ENCODE measurements around the gene PLCH1. TPM values are rescaled to one million over a fixed set of nuclear protein-coding genes. Genes with fewer than 3 reads are reported as not detected.

Gene PLCH1
- total RNA-seq, 1 experiment from 2014 or later: 5.2 TPM

GRCh38 chr3:155462672-155463071 lies 282.2 kb downstream of the PLCH1 start:
- Histone ChIP-seq H3K36me3 (replicated peaks; ENCODE audit: control insufficient read depth, insufficient read depth, low read length) (no peaks in the 10 kb centered on the region), H3K4me3 (ENCODE audit: insufficient read depth, low read depth, low read length) (no peak overlapping the region), H3K27me3 (ENCODE audit: control insufficient read depth, insufficient read depth, low read length) (no peaks in the 10 kb centered on the region)
- DNase-seq: peak; percentile 4

- no peak for DNase-seq
These were observed 287.3 kb downstream of the PLCH1 start for GRCh38 chr3:155457591-155457990.

GRCh38 chr3:155455765-155456164 lies 289.1 kb downstream of the PLCH1 start:
- H3K27me3 ChIP-seq (ENCODE audit: control insufficient read depth, insufficient read depth, low read length): no peaks in the 10 kb centered on the region
- H3K36me3 ChIP-seq (replicated peaks; ENCODE audit: control insufficient read depth, insufficient read depth, low read length): no peaks in the 10 kb centered on the region
- DNase-seq: no peak
- no peak overlapping the region for H3K4me3 ChIP-seq (ENCODE audit: insufficient read depth, low read depth, low read length)

More at GRCh38 chr3:155457591-155457990, 287.3 kb downstream of the PLCH1 start:
- Histone ChIP-seq H3K36me3 (replicated peaks; ENCODE audit: control insufficient read depth, insufficient read depth, low read length) (no peaks in the 10 kb centered on the region), H3K27me3 (ENCODE audit: control insufficient read depth, insufficient read depth, low read length) (no peaks in the 10 kb centered on the region), H3K4me3 (ENCODE audit: insufficient read depth, low read depth, low read length) (no peak overlapping the region)

DNA sequence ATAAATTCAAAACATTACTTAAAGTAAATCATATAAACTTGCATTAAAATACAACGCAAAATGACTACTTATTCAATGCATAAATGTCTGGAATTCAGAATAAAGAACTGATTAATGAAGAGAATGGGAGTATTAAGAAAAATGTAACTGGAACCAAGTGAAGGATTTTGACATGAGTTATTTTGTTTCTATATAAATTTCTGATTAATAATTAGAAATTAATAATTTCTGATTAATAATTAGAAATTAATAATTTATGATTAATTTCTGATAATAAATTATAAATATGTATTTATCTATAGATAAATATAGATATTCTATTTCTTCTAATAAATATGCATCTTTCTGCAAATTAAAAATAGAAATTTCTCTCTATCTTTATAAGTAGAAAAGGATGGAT lies 291.4 kb downstream of the PLCH1 start:
- no peaks in the 10 kb centered on the region for H3K27me3 ChIP-seq (ENCODE audit: control insufficient read depth, insufficient read depth, low read length)
- DNase-seq: no peak
- H3K36me3 ChIP-seq (replicated peaks; ENCODE audit: control insufficient read depth, insufficient read depth, low read length): no peaks in the 10 kb centered on the region
- H3K4me3 ChIP-seq (ENCODE audit: insufficient read depth, low read depth, low read length): no peak overlapping the region

DNA sequence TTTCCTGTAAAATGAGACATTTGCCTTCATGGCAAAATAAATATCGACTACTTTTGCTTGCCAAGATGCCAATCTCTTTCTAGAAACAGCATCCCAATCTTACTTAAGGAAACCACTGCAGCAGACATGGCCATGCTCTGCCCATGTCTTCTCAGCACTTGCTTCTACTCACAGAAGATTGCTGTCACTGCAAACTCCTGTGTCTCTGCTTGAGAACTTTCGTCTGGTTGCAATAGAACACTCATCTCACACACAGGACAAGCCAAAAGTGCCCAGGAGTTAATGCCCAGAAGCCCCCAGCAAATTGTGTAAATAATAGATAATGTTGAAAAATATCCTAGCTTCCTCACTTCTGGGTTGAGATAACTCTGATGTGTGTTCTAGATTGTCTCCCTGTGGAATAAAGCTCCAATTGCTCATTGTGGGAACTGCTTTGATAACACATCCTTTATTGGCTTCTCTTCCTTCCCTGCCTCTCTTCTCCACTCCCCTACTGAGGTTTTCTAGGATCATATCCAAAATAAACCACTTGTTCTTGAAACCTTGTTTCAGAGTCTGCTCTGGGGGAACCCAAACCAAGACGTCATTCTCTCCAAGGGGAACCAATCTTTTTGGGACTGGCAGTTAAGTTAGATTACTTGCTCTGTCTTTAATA lies 295.1 kb downstream of the PLCH1 start:
- H3K4me3 ChIP-seq (ENCODE audit: insufficient read depth, low read depth, low read length): no peak overlapping the region
- no peaks in the 10 kb centered on the region for H3K36me3 ChIP-seq (replicated peaks; ENCODE audit: control insufficient read depth, insufficient read depth, low read length)
- no peak for DNase-seq
- no peaks in the 10 kb centered on the region for H3K27me3 ChIP-seq (ENCODE audit: control insufficient read depth, insufficient read depth, low read length)

GRCh38 chr3:155448531-155448930 lies 296.3 kb downstream of the PLCH1 start:
- Histone ChIP-seq H3K27me3 (ENCODE audit: control insufficient read depth, insufficient read depth, low read length) (no peaks in the 10 kb centered on the region), H3K36me3 (replicated peaks; ENCODE audit: control insufficient read depth, insufficient read depth, low read length) (no peaks in the 10 kb centered on the region), H3K4me3 (ENCODE audit: insufficient read depth, low read depth, low read length) (no peak overlapping the region)
- no peak for DNase-seq

GRCh38 chr3:155446366-155446765 lies 298.5 kb downstream of the PLCH1 start:
- Histone ChIP-seq H3K4me3 (ENCODE audit: insufficient read depth, low read depth, low read length) (no peak overlapping the region), H3K36me3 (replicated peaks; ENCODE audit: control insufficient read depth, insufficient read depth, low read length) (no peaks in the 10 kb centered on the region), H3K27me3 (ENCODE audit: control insufficient read depth, insufficient read depth, low read length) (no peaks in the 10 kb centered on the region)
- DNase-seq: no peak

GRCh38 chr3:155444771-155445170 lies 300.1 kb downstream of the PLCH1 start:
- Histone ChIP-seq H3K36me3 (replicated peaks; ENCODE audit: control insufficient read depth, insufficient read depth, low read length) (no peaks in the 10 kb centered on the region), H3K27me3 (ENCODE audit: control insufficient read depth, insufficient read depth, low read length) (no peaks in the 10 kb centered on the region), H3K4me3 (ENCODE audit: insufficient read depth, low read depth, low read length) (no peak overlapping the region)
- no peak for DNase-seq

- no peak overlapping the region for H3K4me3 ChIP-seq (ENCODE audit: insufficient read depth, low read depth, low read length)
- no peaks in the 10 kb centered on the region for H3K36me3 ChIP-seq (replicated peaks; ENCODE audit: control insufficient read depth, insufficient read depth, low read length)
- H3K27me3 ChIP-seq (ENCODE audit: control insufficient read depth, insufficient read depth, low read length): no peaks in the 10 kb centered on the region
- no peak for DNase-seq
These were observed 301.1 kb downstream of the PLCH1 start for GRCh38 chr3:155443815-155444214.

DNA sequence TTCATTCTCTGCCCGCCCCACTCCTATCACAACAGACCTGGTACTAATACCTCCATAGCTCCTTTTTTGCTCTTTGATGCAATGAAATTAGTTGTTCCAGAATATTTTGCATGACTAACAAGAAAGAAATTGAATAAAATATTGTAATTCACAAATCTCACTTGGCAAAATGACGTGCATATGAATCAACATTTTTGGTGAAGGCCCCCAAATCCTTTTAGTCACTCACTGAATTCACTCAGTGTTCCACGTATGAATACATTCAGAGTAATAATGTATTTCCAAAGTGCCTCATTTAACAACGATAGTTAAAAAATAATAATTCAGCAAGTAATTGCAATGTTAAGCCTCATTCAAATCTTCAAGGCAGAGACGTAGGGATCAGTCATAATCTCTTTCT lies 302.8 kb downstream of the PLCH1 start:
- Histone ChIP-seq H3K4me3 (ENCODE audit: insufficient read depth, low read depth, low read length) (no peak overlapping the region), H3K36me3 (replicated peaks; ENCODE audit: control insufficient read depth, insufficient read depth, low read length) (no peaks in the 10 kb centered on the region), H3K27me3 (ENCODE audit: control insufficient read depth, insufficient read depth, low read length) (no peaks in the 10 kb centered on the region)
- no peak for DNase-seq

- Histone ChIP-seq H3K36me3 (replicated peaks; ENCODE audit: control insufficient read depth, insufficient read depth, low read length) (no peaks in the 10 kb centered on the region), H3K27me3 (ENCODE audit: control insufficient read depth, insufficient read depth, low read length) (no peaks in the 10 kb centered on the region), H3K4me3 (ENCODE audit: insufficient read depth, low read depth, low read length) (no peak overlapping the region)
- no peak for DNase-seq
These were observed 303.4 kb downstream of the PLCH1 start for GRCh38 chr3:155441506-155441905.

DNA sequence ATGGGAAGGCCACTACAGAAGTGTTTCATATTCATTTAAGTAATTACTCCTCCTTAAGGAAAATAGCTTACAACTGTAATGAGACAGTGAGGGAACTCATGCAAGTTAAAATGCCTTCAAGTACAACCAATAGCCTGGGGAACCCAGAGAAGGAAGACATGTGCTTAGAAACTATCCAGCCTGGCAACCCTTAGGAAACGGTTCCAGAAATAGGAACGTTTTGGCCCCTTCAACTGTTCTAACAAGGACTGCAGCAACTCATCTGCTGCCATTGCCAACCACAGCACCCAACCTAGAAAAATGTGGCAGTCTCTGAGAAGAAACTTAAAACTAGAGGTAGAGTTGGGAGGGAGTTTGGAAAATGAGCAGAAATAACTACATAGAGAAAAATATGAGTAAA lies 303.8 kb downstream of the PLCH1 start:
- H3K4me3 ChIP-seq (ENCODE audit: insufficient read depth, low read depth, low read length): no peak overlapping the region
- no peaks in the 10 kb centered on the region for H3K36me3 ChIP-seq (replicated peaks; ENCODE audit: control insufficient read depth, insufficient read depth, low read length)
- H3K27me3 ChIP-seq (ENCODE audit: control insufficient read depth, insufficient read depth, low read length): no peaks in the 10 kb centered on the region
- DNase-seq: no peak

DNA sequence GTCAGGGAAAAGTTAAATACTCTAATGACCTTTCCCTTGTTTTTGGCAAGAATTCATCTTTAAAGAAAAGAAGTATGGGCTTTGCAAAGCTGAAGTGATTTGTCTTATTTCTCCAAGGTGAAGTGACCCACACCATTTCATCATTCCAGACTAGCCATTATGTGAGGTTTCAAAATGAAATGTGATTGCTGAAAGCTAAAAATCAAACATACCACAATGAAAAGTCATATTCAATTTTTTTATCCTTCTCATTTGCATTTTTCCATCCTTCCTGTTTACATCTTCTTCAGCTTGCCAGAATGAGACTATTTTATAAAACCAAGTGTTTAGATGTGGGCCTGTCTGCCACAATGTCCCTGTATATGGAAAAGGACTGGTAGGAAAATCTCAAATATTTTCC lies 309.1 kb downstream of the PLCH1 start:
- Histone ChIP-seq H3K27me3 (ENCODE audit: control insufficient read depth, insufficient read depth, low read length) (no peaks in the 10 kb centered on the region), H3K4me3 (ENCODE audit: insufficient read depth, low read depth, low read length) (no peak overlapping the region), H3K36me3 (replicated peaks; ENCODE audit: control insufficient read depth, insufficient read depth, low read length) (no peaks in the 10 kb centered on the region)
- DNase-seq: no peak

DNA sequence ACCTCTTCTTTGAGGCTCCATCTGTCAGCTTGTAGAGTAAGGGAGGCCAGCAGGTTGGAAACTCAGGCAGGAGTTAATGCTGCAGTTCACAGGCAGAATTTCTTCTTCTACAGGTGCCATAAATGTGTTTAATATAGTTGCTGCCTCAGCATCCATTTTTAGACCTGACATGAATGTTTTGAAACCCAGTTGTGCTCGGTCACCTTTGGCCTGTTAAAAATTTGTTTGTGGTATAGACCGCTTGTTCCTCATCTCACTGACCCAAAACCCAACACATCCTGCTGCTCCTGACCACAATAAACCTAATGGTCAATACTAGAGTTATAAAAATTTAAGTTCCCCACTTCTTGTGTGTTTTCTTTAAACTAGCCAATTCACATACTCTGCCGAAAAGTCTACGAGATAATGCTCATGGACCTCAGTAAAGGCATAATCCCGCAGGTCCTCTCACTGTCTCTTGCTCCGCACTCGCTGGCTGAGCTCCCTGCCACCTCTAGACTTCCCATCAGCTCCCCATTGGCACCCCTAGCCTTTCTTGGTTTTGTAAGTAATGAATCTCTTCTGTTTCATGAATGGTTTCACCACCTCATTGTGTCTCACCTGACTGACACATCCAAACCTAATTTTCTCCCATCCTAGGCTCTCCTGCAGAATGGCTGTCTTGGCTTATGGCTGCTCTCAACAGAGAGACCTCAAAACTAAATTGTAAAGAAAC lies 312.9 kb downstream of the PLCH1 start:
- no peaks in the 10 kb centered on the region for H3K27me3 ChIP-seq (ENCODE audit: control insufficient read depth, insufficient read depth, low read length)
- no peak overlapping the region for H3K4me3 ChIP-seq (ENCODE audit: insufficient read depth, low read depth, low read length)
- H3K36me3 ChIP-seq (replicated peaks; ENCODE audit: control insufficient read depth, insufficient read depth, low read length): no peaks in the 10 kb centered on the region
- DNase-seq: no peak

GRCh38 chr3:155428563-155428962 lies 316.3 kb downstream of the PLCH1 start:
- no peak for DNase-seq
- H3K36me3 ChIP-seq (replicated peaks; ENCODE audit: control insufficient read depth, insufficient read depth, low read length): no peaks in the 10 kb centered on the region

More at GRCh38 chr3:155428563-155428962, 316.3 kb downstream of the PLCH1 start:
- no peak overlapping the region for H3K4me3 ChIP-seq (ENCODE audit: insufficient read depth, low read depth, low read length)
- no peaks in the 10 kb centered on the region for H3K27me3 ChIP-seq (ENCODE audit: control insufficient read depth, insufficient read depth, low read length)
